CD8-positive, alpha-beta memory T cell (primary cell): ENCODE results near the gene GGA2. TPM values are rescaled to one million over a fixed set of nuclear protein-coding genes. Genes with fewer than 3 reads are reported as not detected.

Experiments
- CTCF ChIA-PET: fragments of 350-600 bp; sonication (Branson Sonifier 250); formaldehyde crosslinking; loops from one replicate; lab custom pipeline; 2021; ENCODE audit warnings: antibody characterized with exemption; lab: Charles Lee
- POLR2A ChIA-PET: fragments of 350-600 bp; sonication (Branson Sonifier 250); formaldehyde crosslinking; loops from one replicate; lab custom pipeline; 2021; ENCODE audit warnings: antibody characterized with exemption; lab: Charles Lee
- DNase-seq, 5 donors: peaks; one replicate each; pipeline versions ENCODE4 v3.0.0 to v3.0.0-alpha.2; 2020 to 2022; ENCODE audit warnings: mixed read lengths in 1 of 5
- H3K27ac ChIP-seq: one replicate; pipeline ENCODE4 v1.7.0; 2013; ENCODE audit warnings: low read depth, mild to moderate bottlenecking, low read length, moderate library complexity
- H3K27me3 ChIP-seq: 2 replicates; pipeline ENCODE4 v1.7.0; 2013; ENCODE audit warnings: low read length, mild to moderate bottlenecking; ENCODE audit not compliant: insufficient read depth, poor library complexity, severe bottlenecking
- H3K36me3 ChIP-seq: 2 replicates; pipeline ENCODE4 v1.7.0; 2013; ENCODE audit warnings: mild to moderate bottlenecking, low read length, moderate library complexity; ENCODE audit not compliant: insufficient read depth
- H3K4me1 ChIP-seq: 2 replicates; pipeline ENCODE4 v1.7.0; 2013; ENCODE audit warnings: mild to moderate bottlenecking, low read length, moderate library complexity; ENCODE audit not compliant: insufficient read depth
- H3K4me3 ChIP-seq: 2 replicates; pipeline ENCODE4 v1.7.0; 2013; ENCODE audit warnings: mild to moderate bottlenecking, low read length
- H3K9me3 ChIP-seq: 2 replicates; pipeline ENCODE4 v1.7.0; 2013; ENCODE audit warnings: mild to moderate bottlenecking, low read length
- H3K27ac Mint-ChIP-seq, 8 donors: one replicate each; pipeline ENCODE4 v1.8.0; 2020 to 2021; ENCODE audit warnings: mixed read lengths in 8 of 8, mild to moderate bottlenecking in 6 of 8, inconsistent platforms in 3 of 8, moderate library complexity in 3 of 8
- H3K27me3 Mint-ChIP-seq, 2 donors: one replicate each; pipeline ENCODE4 v1.8.0; 2020 to 2021; ENCODE audit warnings: mixed read lengths in 2 of 2, mild to moderate bottlenecking in 1 of 2, moderate library complexity in 1 of 2
- H3K36me3 Mint-ChIP-seq, 3 donors: one replicate each; pipeline ENCODE4 v1.8.0; 2020 to 2021; ENCODE audit warnings: mixed read lengths in 3 of 3, inconsistent platforms in 1 of 3, mild to moderate bottlenecking in 1 of 3
- H3K4me1 Mint-ChIP-seq, 3 donors: one replicate each; pipeline ENCODE4 v1.8.0; 2020 to 2021; ENCODE audit warnings: mixed read lengths in 3 of 3, inconsistent platforms in 1 of 3, mild to moderate bottlenecking in 1 of 3
- H3K4me3 Mint-ChIP-seq, 7 donors: one replicate each; pipeline ENCODE4 v1.8.0; 2020 to 2021; ENCODE audit warnings: mixed read lengths in 7 of 7, mild to moderate bottlenecking in 6 of 7, moderate library complexity in 4 of 7, inconsistent platforms in 2 of 7
- H3K9me3 Mint-ChIP-seq, 5 donors: one replicate each; pipeline ENCODE4 v1.8.0; 2020 to 2022; ENCODE audit warnings: mixed read lengths in 5 of 5, mild to moderate bottlenecking in 3 of 5, moderate library complexity in 2 of 5, inconsistent platforms in 1 of 5
- polyA plus RNA-seq: library from polyadenylated mRNA; unstranded; fragments of 300-500 nt; fragmentation: Illumina TruSeq; gene quantifications from one replicate; pipeline ENCODE4 v1.2.3, GENCODE V29; 2021
- total RNA-seq, 2 experiments: library from RNA; stranded (reverse); gene quantifications; one replicate each; pipeline ENCODE4 v1.2.3, GENCODE V29; 2021

GGA2 gene
- total RNA-seq, result 10 to 100 TPM; 63.5 to 70.1 TPM
- polyA plus RNA-seq, result 52.3 TPM

GRCh38 chr16:23510164-23510914 lies at the start of gene GGA2:
TSS of gene GGA2 (minus strand) at chr16:23510494. CDS start at chr16:23510411, 83 bp downstream.
- Histone ChIP-seq H3K4me3 (peak within 1 kb of the TSS; percentile 58), H3K27me3 (no peaks in the 10 kb centered on the region), H3K27ac (peak within 1 kb of the TSS; percentile 66), H3K9me3 (no peaks in the 10 kb centered on the region), H3K36me3 (no peaks in the 10 kb centered on the region), H3K4me1 (peaks cover 52% of the 10 kb centered on the region)
- Mint-ChIP-seq H3K27ac (peak within 1 kb of the TSS; percentile 84 to 93 (median 90)), H3K36me3 (peaks cover 0 to 26% (median 3%) of the 10 kb centered on the region in 3 donors), H3K27me3 (peaks cover 0 to 5% of the 10 kb centered on the region in 2 donors), H3K4me3 (peak within 1 kb of the TSS; percentile 88 to 96 (median 91)), H3K4me1 (peaks cover 54 to 75% (median 71%) of the 10 kb centered on the region in 3 donors), H3K9me3 (no peaks in the 10 kb centered on the region)
- ChIA-PET POLR2A (interaction anchor here (0.6 to 1.3 kb wide), 5 partner anchors 28 to 58 kb away, joined by 3 to 13 read pairs (median 4); partner anchors contain the start of genes COG7, EARS2 and UBFD1), CTCF (interaction anchor here (0.9 to 1.3 kb wide), 2 partner anchors 37 to 75 kb away, joined by 3 to 7 read pairs; no protein-coding TSS in a partner anchor)
- peak; percentile 70 to 85 (median 74) for DNase-seq

GRCh38 chr16:23557779-23558702 lies 47.7 kb upstream of the GGA2 start:
- Mint-ChIP-seq H3K9me3 (no peaks in the 10 kb centered on the region), H3K36me3 (peaks cover 0 to 56% (median 4%) of the 10 kb centered on the region in 3 donors), H3K4me3 (peak overlapping the region; percentile 91 to 99 (median 94)), H3K27me3 (no peaks in the 10 kb centered on the region), H3K27ac (peak overlapping the region; percentile 37 to 99 (median 94)), H3K4me1 (peaks cover 30 to 54% (median 37%) of the 10 kb centered on the region in 3 donors)
- ChIA-PET CTCF (interaction anchor here (0.6 to 1.5 kb wide), 8 partner anchors 13 to 83 kb away, joined by 3 to 5 read pairs (median 3); partner anchors contain the start of genes DCTN5 and PALB2), POLR2A (interaction anchor here (0.6 to 1.4 kb wide), 4 partner anchors 39 to 1459 kb away, joined by 3 to 4 read pairs (median 4); no protein-coding TSS in a partner anchor)
- DNase-seq, result peak in 2 of 5 donors; percentile 2 to 12
- peaks cover 22% of the 10 kb centered on the region for H3K36me3 ChIP-seq
- no peaks in the 10 kb centered on the region for H3K9me3 ChIP-seq
- H3K4me1 ChIP-seq, result peaks cover 26% of the 10 kb centered on the region
- peak overlapping the region; percentile 97 for H3K4me3 ChIP-seq
- H3K27me3 ChIP-seq, result no peaks in the 10 kb centered on the region
- peak overlapping the region; percentile 92 for H3K27ac ChIP-seq

DNA sequence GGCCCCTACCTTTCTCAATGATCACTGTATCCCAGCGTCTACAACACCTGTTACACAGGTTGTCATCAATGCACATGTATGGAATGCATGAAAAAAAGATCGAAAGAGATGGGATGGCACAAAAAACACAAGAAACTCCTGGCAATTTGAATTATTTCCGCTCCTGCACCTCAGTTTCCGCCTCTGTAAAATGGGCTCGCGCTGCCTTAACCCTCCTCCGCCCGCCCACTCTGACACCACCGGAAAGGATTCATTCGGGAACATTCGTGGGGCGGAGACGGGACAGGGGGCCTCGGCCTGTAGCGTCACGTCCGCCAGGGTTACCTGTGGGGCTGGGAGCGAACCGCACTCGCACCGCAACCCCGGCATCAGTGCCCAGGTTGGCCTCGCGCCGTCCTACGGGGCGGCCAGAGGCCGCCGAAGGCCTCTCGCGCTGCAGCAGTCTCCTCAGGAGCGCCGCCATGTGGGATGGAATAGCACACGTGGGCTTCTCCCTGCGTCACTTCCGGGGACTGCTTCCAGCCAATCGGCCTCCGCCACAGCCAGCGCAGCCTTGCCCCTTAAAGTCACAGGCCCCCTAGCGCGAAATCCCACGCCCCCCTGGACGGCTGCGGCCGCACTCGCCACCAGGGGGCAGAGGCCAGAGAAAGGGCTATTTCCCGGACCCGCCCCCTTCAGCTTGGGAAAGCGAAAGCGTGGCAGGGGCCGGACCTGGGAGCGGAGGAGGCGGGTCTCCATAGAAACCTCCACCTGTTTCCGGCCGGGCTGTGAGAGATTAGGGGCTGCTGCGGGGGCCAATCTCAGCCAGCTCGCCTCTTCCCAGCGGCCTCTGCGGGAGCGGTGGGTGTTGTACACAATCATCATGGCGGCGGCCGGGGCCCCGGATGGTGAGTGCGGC lies 46.8 kb upstream of the GGA2 start, which contains the start of the genes EARS2 and UBFD1:
EARS2 (minus strand) TSS at position 470 of the 898 bp plus-strand sequence; CDS start at position 463, 7 bp downstream.
UBFD1 (plus strand) TSS at position 847 of the 898 bp plus-strand sequence; CDS start at position 863, 16 bp downstream.
- CTCF ChIA-PET, result interaction anchor here (0.9 to 1.5 kb wide), 5 partner anchors 18 to 84 kb away, joined by 3 to 5 read pairs (median 3); partner anchors contain the start of genes DCTN5 and PALB2
- Histone ChIP-seq H3K36me3 (peaks cover 13% of the 10 kb centered on the region), H3K4me3 (peak within 1 kb of the TSS; percentile 97), H3K27ac (peak within 1 kb of the TSS; percentile 92), H3K9me3 (no peaks in the 10 kb centered on the region), H3K4me1 (peaks cover 26% of the 10 kb centered on the region), H3K27me3 (no peaks in the 10 kb centered on the region)
- DNase-seq, result peak; percentile 91 to 97 (median 97)
- Mint-ChIP-seq H3K36me3 (peaks cover 0 to 52% (median 2%) of the 10 kb centered on the region in 3 donors), H3K4me1 (peaks cover 30 to 54% (median 37%) of the 10 kb centered on the region in 3 donors), H3K27me3 (no peaks in the 10 kb centered on the region), H3K27ac (peak within 1 kb of the TSS; percentile 89 to 99 (median 96)), H3K4me3 (peak within 1 kb of the TSS; percentile 91 to 99 (median 94)), H3K9me3 (no peaks in the 10 kb centered on the region)
- POLR2A ChIA-PET, result interaction anchor here (0.5 to 1.4 kb wide), 4 partner anchors 40 to 484 kb away, joined by 3 to 4 read pairs (median 4); no protein-coding TSS in a partner anchor

DNA sequence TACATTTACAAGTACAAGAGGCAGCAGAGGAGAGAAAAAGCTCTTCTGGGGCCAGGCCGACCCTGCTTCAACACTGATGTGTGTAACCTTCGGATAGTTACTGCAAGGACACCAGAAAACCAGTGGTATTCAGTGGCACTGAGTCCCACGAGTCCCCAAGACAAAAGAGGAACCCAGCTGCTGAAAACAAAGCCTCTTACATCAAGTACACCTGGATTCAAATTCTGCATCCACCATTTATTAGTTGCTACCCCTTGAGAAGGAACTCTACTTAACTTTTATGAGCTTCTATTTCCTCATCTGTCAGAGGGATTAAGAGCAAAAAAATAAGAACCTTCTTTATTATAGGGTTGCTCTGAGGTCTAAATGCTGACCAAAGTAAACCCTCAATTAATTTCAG lies 44.2 kb upstream of the GGA2 start:
- H3K27ac ChIP-seq, result no peak overlapping the region
- H3K27me3 ChIP-seq, result no peaks in the 10 kb centered on the region
- H3K36me3 Mint-ChIP-seq, result peaks cover 0 to 49% (median 8%) of the 10 kb centered on the region in 3 donors
- H3K36me3 ChIP-seq, result peaks cover 15% of the 10 kb centered on the region
- H3K9me3 ChIP-seq, result no peaks in the 10 kb centered on the region
- no peak for DNase-seq
- H3K4me1 ChIP-seq, result peaks cover 26% of the 10 kb centered on the region
- no peaks in the 10 kb centered on the region for H3K9me3 Mint-ChIP-seq
- ChIA-PET CTCF (interaction anchor here (1.1 to 1.2 kb wide), 2 partner anchors 13 to 119 kb away, joined by 3 to 4 read pairs; no protein-coding TSS in a partner anchor), POLR2A (interaction anchor here (0.5 kb wide), 1 partner anchor 67 kb away, joined by 3 read pairs; no protein-coding TSS in a partner anchor)
- H3K4me1 Mint-ChIP-seq, result peaks cover 22 to 33% (median 27%) of the 10 kb centered on the region in 3 donors
- peak overlapping the region in 1 of 7 donors; percentile 30 for H3K4me3 Mint-ChIP-seq
- H3K27ac Mint-ChIP-seq, result peak overlapping the region in 2 of 8 donors; percentile 27 to 72
- H3K27me3 Mint-ChIP-seq, result no peaks in the 10 kb centered on the region
- no peak overlapping the region for H3K4me3 ChIP-seq

- Histone ChIP-seq H3K36me3 (peaks cover 17% of the 10 kb centered on the region), H3K4me1 (peaks cover 11% of the 10 kb centered on the region), H3K27ac (no peak overlapping the region), H3K27me3 (no peaks in the 10 kb centered on the region), H3K4me3 (no peak overlapping the region), H3K9me3 (no peaks in the 10 kb centered on the region)
- H3K4me3 Mint-ChIP-seq, result no peak overlapping the region
- ChIA-PET CTCF (no interaction called here), POLR2A (no interaction called here)
- peaks cover 8 to 20% (median 17%) of the 10 kb centered on the region in 3 donors for H3K4me1 Mint-ChIP-seq
- H3K27ac Mint-ChIP-seq, result no peak overlapping the region
- DNase-seq, result peak in 1 of 5 donors; percentile 8
- H3K9me3 Mint-ChIP-seq, result no peaks in the 10 kb centered on the region
- no peaks in the 10 kb centered on the region for H3K27me3 Mint-ChIP-seq
- H3K36me3 Mint-ChIP-seq, result peaks cover 1 to 56% (median 8%) of the 10 kb centered on the region in 3 donors
Observed at GRCh38 chr16:23552161-23552560, 41.9 kb upstream of the GGA2 start.

DNA sequence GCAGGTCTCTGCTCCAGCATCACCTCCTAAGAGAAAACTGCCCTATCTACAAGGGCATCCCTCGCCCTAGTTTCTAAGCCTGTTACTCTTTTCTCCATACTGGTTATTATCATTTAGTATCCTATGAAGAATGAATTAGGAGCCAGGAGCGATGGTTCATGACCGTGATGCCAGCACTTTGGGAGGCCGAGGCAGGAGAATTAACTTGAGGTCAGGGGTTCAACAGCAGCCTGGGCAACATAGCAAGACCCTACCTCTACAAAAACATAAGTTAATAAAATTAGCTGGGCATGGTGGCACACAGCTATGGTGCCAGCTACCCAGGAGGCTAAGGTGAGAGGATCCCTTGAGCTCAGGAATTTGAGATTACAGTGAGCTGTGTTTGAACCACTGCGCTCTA lies 39.6 kb upstream of the GGA2 start:
- Histone ChIP-seq H3K4me1 (no peaks in the 10 kb centered on the region), H3K4me3 (no peak overlapping the region), H3K9me3 (no peaks in the 10 kb centered on the region), H3K27me3 (no peaks in the 10 kb centered on the region), H3K27ac (no peak overlapping the region), H3K36me3 (peaks cover 22% of the 10 kb centered on the region)
- no peak for DNase-seq
- peaks cover 0 to 4% (median 3%) of the 10 kb centered on the region in 3 donors for H3K4me1 Mint-ChIP-seq
- H3K27ac Mint-ChIP-seq, result peak overlapping the region in 1 of 8 donors; percentile 46
- no peaks in the 10 kb centered on the region for H3K9me3 Mint-ChIP-seq
- H3K36me3 Mint-ChIP-seq, result peaks cover 4 to 74% (median 13%) of the 10 kb centered on the region in 3 donors
- no peak overlapping the region for H3K4me3 Mint-ChIP-seq
- POLR2A ChIA-PET, result interaction anchor here (0.6 kb wide), 1 partner anchor 67 kb away, joined by 3 read pairs; no protein-coding TSS in a partner anchor
- CTCF ChIA-PET, result interaction anchor here (0.7 kb wide), 2 partner anchors 420 to 1978 kb away, joined by 3 read pairs; no protein-coding TSS in a partner anchor
- H3K27me3 Mint-ChIP-seq, result no peaks in the 10 kb centered on the region
